Measurements from ENCODE around the gene HIVEP3. TPM values are rescaled to one million over a fixed set of nuclear protein-coding genes. Genes with fewer than 3 reads are reported as not detected.

The HIVEP3 gene
- total RNA-seq, 1 experiment from 2014 or later: 3.1 TPM

- H3K36me3 ChIP-seq (ENCODE audit: insufficient read depth, low read length, poor library complexity, severe bottlenecking): no peaks in the 10 kb centered on the region
- peak overlapping the region; percentile 92 for H3K27ac ChIP-seq (ENCODE audit: low read depth, low read length, poor library complexity, severe bottlenecking)
- peaks cover 10% of the 10 kb centered on the region for H3K4me1 ChIP-seq (ENCODE audit: insufficient read depth, low read length, poor library complexity, severe bottlenecking)
These were observed 421.7 kb downstream of the HIVEP3 start for GRCh38 chr1:41497056-41497440.

GRCh38 chr1:41496080-41497055 is 422.4 kb downstream of the HIVEP3 start:
- peak overlapping the region; percentile 92 for H3K27ac ChIP-seq (ENCODE audit: low read depth, low read length, poor library complexity, severe bottlenecking)

More at GRCh38 chr1:41497056-41497440, 421.7 kb downstream of the HIVEP3 start:
- ChIA-PET CTCF (no interaction called here), POLR2A (ENCODE audit: low non-redundant PET) (no interaction called here)
- TF ChIP-seq CTCF (conservative IDR thresholded peaks at IDR 0.05; ENCODE audit: low read depth, low read length): no peak
- TF ChIP-seq EZH2 (IDR thresholded peaks at IDR 0.05; ENCODE audit: borderline replicate concordance, low read depth, low read length, poor library complexity, severe bottlenecking): no peak
- intact Hi-C loops (cut with micrococcal nuclease; ENCODE audit: unreplicated experiment): no loop called here
- Histone ChIP-seq H3K27me3 (replicated peaks; ENCODE audit: insufficient read depth, low read depth, low read length, poor library complexity) (no peaks in the 10 kb centered on the region), H3K9me3 (ENCODE audit: low read depth, low read length, poor library complexity, severe bottlenecking) (no peaks in the 10 kb centered on the region), H3K4me3 (ENCODE audit: low read depth, low read length, poor library complexity, severe bottlenecking) (no peak overlapping the region)
- DNase-seq (ENCODE audit: low spot score): no peak
- BruUV-seq (replicated peaks): no TSS peak

More at GRCh38 chr1:41496080-41497055, 422.4 kb downstream of the HIVEP3 start:
- no peaks in the 10 kb centered on the region for H3K36me3 ChIP-seq (ENCODE audit: insufficient read depth, low read length, poor library complexity, severe bottlenecking)
- H3K27me3 ChIP-seq (replicated peaks; ENCODE audit: insufficient read depth, low read depth, low read length, poor library complexity): no peaks in the 10 kb centered on the region
- no TSS peak for BruUV-seq (replicated peaks)
- peak; percentile 88 for DNase-seq (ENCODE audit: low spot score)
- TF ChIP-seq CTCF (conservative IDR thresholded peaks at IDR 0.05; ENCODE audit: low read depth, low read length) (no peak), EZH2 (IDR thresholded peaks at IDR 0.05; ENCODE audit: borderline replicate concordance, low read depth, low read length, poor library complexity, severe bottlenecking) (no peak)
- H3K4me1 ChIP-seq (ENCODE audit: insufficient read depth, low read length, poor library complexity, severe bottlenecking): peaks cover 10% of the 10 kb centered on the region
- H3K4me3 ChIP-seq (ENCODE audit: low read depth, low read length, poor library complexity, severe bottlenecking): peak overlapping the region; percentile 40
- H3K9me3 ChIP-seq (ENCODE audit: low read depth, low read length, poor library complexity, severe bottlenecking): no peaks in the 10 kb centered on the region
- ChIA-PET POLR2A (ENCODE audit: low non-redundant PET) (no interaction called here), CTCF (no interaction called here)
- intact Hi-C loops (cut with micrococcal nuclease; ENCODE audit: unreplicated experiment): no loop called here
